Loucy (cell line): ENCODE data around the gene TNS3.

Experiments used
- H2AFZ ChIP-seq: fragments of 200-600 bp; sonication (generic); 2 replicates; pipeline ENCODE4 v1.6.0; 2016; ENCODE audit warnings: antibody characterized with exemption, mild to moderate bottlenecking, low read length, moderate library complexity
- H3F3A ChIP-seq: fragments of 200-600 bp; 2 replicates; pipeline ENCODE4 v1.6.0; 2016; ENCODE audit warnings: antibody characterized with exemption, low read depth, mild to moderate bottlenecking
- H3K27me3 ChIP-seq: fragments of 200-600 bp; sonication (generic); 2 replicates; pipeline ENCODE4 v1.6.1; 2014; ENCODE audit warnings: low read length, mild to moderate bottlenecking; ENCODE audit not compliant: insufficient read depth, poor library complexity, severe bottlenecking
- H3K36me3 ChIP-seq: fragments of 200-600 bp; sonication (generic); 2 replicates; pipeline ENCODE4 v1.6.1; 2016; ENCODE audit warnings: low read length; ENCODE audit not compliant: insufficient read depth
- H3K4me1 ChIP-seq: fragments of 200-600 bp; sonication (generic); 2 replicates; pipeline ENCODE4 v1.5.1; 2014; ENCODE audit warnings: low read length, mild to moderate bottlenecking; ENCODE audit not compliant: insufficient read depth, poor library complexity, severe bottlenecking
- H3K4me2 ChIP-seq: fragments of 200-600 bp; sonication (generic); 2 replicates; pipeline ENCODE4 v1.6.0; 2014; ENCODE audit warnings: antibody characterized with exemption, low read length, low read depth, mild to moderate bottlenecking; ENCODE audit not compliant: poor library complexity, severe bottlenecking
- H3K4me3 ChIP-seq: fragments of 200-600 bp; sonication (generic); 2 replicates; pipeline ENCODE4 v1.5.1; 2014; ENCODE audit warnings: low read length, mild to moderate bottlenecking, mixed read lengths; ENCODE audit not compliant: poor library complexity, severe bottlenecking
- H3K79me2 ChIP-seq: fragments of 200-600 bp; sonication (generic); 2 replicates; pipeline ENCODE4 v1.6.1; 2014; ENCODE audit warnings: low read length; ENCODE audit not compliant: insufficient read depth
- H3K9ac ChIP-seq: fragments of 200-600 bp; sonication (generic); 2 replicates; pipeline ENCODE4 v1.6.0; 2014; ENCODE audit warnings: mild to moderate bottlenecking, low read depth, low read length, moderate library complexity; ENCODE audit not compliant: poor library complexity, severe bottlenecking
- H3K9me2 ChIP-seq: fragments of 200-600 bp; sonication (generic); replicated peaks from 2 replicates; pipeline ENCODE4 v1.6.1; 2016; ENCODE audit warnings: low read depth, low read length, mixed read lengths
- H3K9me3 ChIP-seq: fragments of 200-600 bp; sonication (generic); 2 replicates; pipeline ENCODE4 v1.6.1; 2014; ENCODE audit warnings: mild to moderate bottlenecking, antibody characterized with exemption, low read length, low read depth; ENCODE audit not compliant: insufficient read depth
- H4K20me1 ChIP-seq: fragments of 200-600 bp; sonication (generic); 2 replicates; pipeline ENCODE4 v1.6.0; 2014; ENCODE audit warnings: antibody characterized with exemption, low read length, mild to moderate bottlenecking; ENCODE audit not compliant: insufficient read depth, poor library complexity, severe bottlenecking
- EZH2phosphoT487 ChIP-seq: fragments of 200-600 bp; IDR thresholded peaks from 2 replicates; pipeline ENCODE4 v1.6.1; 2018; ENCODE audit warnings: antibody characterized with exemption, mild to moderate bottlenecking, moderate library complexity, borderline replicate concordance
- TF ChIP-seq, protein P1 (sequence below): fragments of 200-600 bp; sonication (generic); conservative IDR thresholded peaks from 2 replicates; pipeline ENCODE4 v1.5.1; 2014; ENCODE audit warnings: mild to moderate bottlenecking, antibody characterized with exemption, low read length

The TNS3 gene

DNA sequence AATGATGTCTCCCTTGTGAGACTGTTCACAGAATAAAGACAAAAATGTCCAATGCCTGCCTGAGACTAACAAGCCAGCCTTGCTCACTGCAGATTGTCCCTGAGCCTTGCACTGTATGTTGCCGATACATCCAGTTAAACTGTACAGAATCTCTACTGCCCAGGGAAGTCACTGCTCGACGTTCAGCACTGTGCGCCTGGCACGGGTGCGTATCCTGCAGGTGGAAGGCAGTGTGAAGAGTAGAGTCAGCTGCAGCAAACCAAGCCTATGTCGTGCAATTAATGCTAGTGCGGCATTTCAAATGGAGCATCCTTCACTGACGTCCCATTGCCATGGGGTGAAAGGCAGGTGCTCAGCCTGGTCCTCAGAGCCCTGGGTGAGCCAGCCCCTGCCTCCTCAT is 132.9 kb downstream of the TNS3 start:
- H3K4me1 ChIP-seq: no peaks in the 10 kb centered on the region
- H3K4me2 ChIP-seq: no peak overlapping the region
- H3K9ac ChIP-seq: no peak overlapping the region
- H3F3A ChIP-seq: no peaks in the 10 kb centered on the region
- H4K20me1 ChIP-seq: no peaks in the 10 kb centered on the region
- no peak overlapping the region for H3K4me3 ChIP-seq
- H2AFZ ChIP-seq: no peak overlapping the region
- no peak for TF ChIP-seq EZH2phosphoT487
- TF ChIP-seq, protein P1, sequence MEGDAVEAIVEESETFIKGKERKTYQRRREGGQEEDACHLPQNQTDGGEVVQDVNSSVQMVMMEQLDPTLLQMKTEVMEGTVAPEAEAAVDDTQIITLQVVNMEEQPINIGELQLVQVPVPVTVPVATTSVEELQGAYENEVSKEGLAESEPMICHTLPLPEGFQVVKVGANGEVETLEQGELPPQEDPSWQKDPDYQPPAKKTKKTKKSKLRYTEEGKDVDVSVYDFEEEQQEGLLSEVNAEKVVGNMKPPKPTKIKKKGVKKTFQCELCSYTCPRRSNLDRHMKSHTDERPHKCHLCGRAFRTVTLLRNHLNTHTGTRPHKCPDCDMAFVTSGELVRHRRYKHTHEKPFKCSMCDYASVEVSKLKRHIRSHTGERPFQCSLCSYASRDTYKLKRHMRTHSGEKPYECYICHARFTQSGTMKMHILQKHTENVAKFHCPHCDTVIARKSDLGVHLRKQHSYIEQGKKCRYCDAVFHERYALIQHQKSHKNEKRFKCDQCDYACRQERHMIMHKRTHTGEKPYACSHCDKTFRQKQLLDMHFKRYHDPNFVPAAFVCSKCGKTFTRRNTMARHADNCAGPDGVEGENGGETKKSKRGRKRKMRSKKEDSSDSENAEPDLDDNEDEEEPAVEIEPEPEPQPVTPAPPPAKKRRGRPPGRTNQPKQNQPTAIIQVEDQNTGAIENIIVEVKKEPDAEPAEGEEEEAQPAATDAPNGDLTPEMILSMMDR: no peak
- H3K9me3 ChIP-seq: peaks cover 8% of the 10 kb centered on the region; the same call in 1 of the 2 replicates
- H3K36me3 ChIP-seq: no peaks in the 10 kb centered on the region
- no peaks in the 10 kb centered on the region for H3K79me2 ChIP-seq
- no peaks in the 10 kb centered on the region for H3K9me2 ChIP-seq
- no peaks in the 10 kb centered on the region for H3K27me3 ChIP-seq

DNA sequence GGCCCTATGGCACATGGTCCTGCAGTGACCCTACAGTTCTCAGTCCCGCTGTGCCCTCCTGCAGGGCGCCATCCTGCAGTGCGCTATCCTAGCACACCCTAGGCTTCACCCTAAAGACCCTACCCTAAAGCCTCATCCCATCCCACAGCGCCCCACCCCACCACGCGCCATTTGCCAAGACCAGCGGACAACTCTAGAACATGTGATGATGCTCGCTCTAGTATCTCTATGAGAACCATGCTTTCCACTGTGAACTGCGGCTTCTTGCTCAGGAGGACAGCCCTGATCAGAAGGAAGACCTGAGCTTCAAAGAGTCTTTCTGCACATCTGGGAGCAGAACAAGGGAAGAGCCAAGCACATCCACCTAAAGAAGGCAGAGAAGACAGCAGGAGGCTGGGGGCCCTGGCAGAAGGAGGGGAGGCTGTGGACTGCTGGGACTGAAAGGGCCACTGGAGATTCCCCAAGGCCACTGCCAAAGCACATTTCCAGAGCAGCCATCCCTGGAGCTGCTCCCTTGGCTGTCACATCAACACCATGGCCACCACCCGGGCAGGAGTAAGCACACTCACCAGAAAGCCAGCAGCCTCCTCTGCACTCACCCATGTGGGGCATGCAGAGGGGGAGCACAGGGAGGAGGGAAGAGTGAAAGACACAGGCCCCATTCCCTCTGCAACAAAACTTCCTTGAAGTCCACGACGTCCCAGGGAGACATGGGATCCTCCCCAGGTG is 134.1 kb downstream of the TNS3 start:
- no peaks in the 10 kb centered on the region for H3K79me2 ChIP-seq
- H3K4me3 ChIP-seq: no peak overlapping the region
- H4K20me1 ChIP-seq: no peaks in the 10 kb centered on the region
- H3K4me1 ChIP-seq: no peaks in the 10 kb centered on the region
- no peaks in the 10 kb centered on the region for H3K27me3 ChIP-seq
- H2AFZ ChIP-seq: no peak overlapping the region
- peaks cover 8% of the 10 kb centered on the region; the same call in 1 of the 2 replicates for H3K9me3 ChIP-seq
- H3K36me3 ChIP-seq: no peaks in the 10 kb centered on the region
- no peak overlapping the region for H3K9ac ChIP-seq
- no peaks in the 10 kb centered on the region for H3F3A ChIP-seq
- TF ChIP-seq EZH2phosphoT487: no peak
- TF ChIP-seq, protein P1: no peak
- H3K4me2 ChIP-seq: no peak overlapping the region
- H3K9me2 ChIP-seq: no peaks in the 10 kb centered on the region

DNA sequence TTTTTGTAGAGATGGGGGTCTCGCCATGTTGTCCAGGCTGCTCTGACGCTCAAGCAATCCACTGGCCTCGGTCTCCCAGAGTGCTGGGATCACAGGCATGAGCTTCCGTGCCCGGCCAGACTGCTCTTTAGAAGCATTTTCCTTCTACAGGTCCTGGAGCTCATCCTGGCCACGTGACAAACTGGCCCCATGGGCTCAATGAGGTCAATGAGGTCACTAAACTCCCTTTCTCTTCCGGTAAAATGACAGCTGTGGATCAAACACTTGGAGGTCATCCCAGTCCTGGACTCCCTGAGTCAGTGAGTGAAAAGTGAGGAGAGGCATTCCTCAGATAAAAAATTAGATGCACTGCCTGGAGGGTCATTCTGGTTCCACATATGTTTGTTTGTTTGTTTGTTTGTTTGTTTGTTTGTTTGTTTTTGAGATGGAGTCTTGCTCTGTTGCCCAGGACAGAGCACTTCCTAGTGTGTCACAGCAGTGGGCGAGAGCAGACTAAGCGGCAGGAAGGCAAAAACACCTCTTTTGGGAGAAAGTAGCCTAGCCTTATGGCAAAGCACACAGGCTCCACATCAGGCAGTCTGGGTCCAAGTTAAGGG is 134.9 kb downstream of the TNS3 start:
- Histone ChIP-seq H3K4me2 (no peak overlapping the region), H3K4me1 (no peaks in the 10 kb centered on the region), H3K27me3 (no peaks in the 10 kb centered on the region), H3K9me2 (no peaks in the 10 kb centered on the region), H3K79me2 (no peaks in the 10 kb centered on the region), H3F3A (no peaks in the 10 kb centered on the region), H2AFZ (no peak overlapping the region), H4K20me1 (no peaks in the 10 kb centered on the region), H3K9me3 (peaks cover 3% of the 10 kb centered on the region; the same call in 1 of the 2 replicates), H3K4me3 (no peak overlapping the region), H3K36me3 (no peaks in the 10 kb centered on the region), H3K9ac (no peak overlapping the region)
- no peak for TF ChIP-seq EZH2phosphoT487
- TF ChIP-seq, protein P1: no peak
